Peyer's patch (tissue), 4 donors: ENCODE results near the gene NKTR.

Experiments
- CTCF ChIP-seq, 6 experiments: fragments of 450-650 bp in 4 of 6; fragments of 200-600 bp in 2 of 6; sonication (generic) in 1 of 6; IDR thresholded peaks; one replicate each; pipeline ENCODE4 v1.5.1; 2017 to 2019; ENCODE audit warnings: antibody characterized with exemption in 6 of 6, mild to moderate bottlenecking in 3 of 6, moderate library complexity in 1 of 6
- POLR2A ChIP-seq, 2 donors: fragments of 450-650 bp; IDR thresholded peaks; one replicate each; pipeline ENCODE4 v1.5.1; 2017; ENCODE audit warnings: antibody characterized with exemption in 2 of 2, mild to moderate bottlenecking in 2 of 2, moderate library complexity in 2 of 2

GRCh38 chr3:42680806-42681205 is 80.3 kb downstream of the NKTR start:
- TF ChIP-seq CTCF (IDR thresholded peaks at IDR 0.05) = no peak
- TF ChIP-seq POLR2A (IDR thresholded peaks at IDR 0.05) = no peak
